OCI-LY3 (cell line): Measurements from ENCODE around the gene LZTS2.

Source experiments
- H2AFZ ChIP-seq: fragments of 200-600, 300-600 bp; shearing (Covaris generic); 2 replicates; pipeline ENCODE4 v1.6.0; 2014; ENCODE audit warnings: antibody characterized with exemption, low read depth, low read length
- H3K27ac ChIP-seq: fragments of 200-600, 300-600 bp; sonication (generic); 2 replicates; pipeline ENCODE4 v1.5.1; 2014; ENCODE audit warnings: mild to moderate bottlenecking, low read length, moderate library complexity, mixed read lengths
- H3K27me3 ChIP-seq: fragments of 200-600, 300-600 bp; sonication (generic); 2 replicates; pipeline ENCODE4 v1.6.1; 2014; ENCODE audit warnings: low read depth, low read length, mixed read lengths
- H3K36me3 ChIP-seq: fragments of 200-600, 300-600 bp; sonication (generic); replicated peaks from 2 replicates; pipeline ENCODE3; 2014; ENCODE audit warnings: low read depth, low read length, mixed read lengths
- H3K4me1 ChIP-seq: fragments of 300-600, 200-600 bp; sonication (generic); 2 replicates; pipeline ENCODE4 v1.6.1; 2014; ENCODE audit warnings: low read length, mixed read lengths
- H3K4me2 ChIP-seq: fragments of 200-600, 300-600 bp; sonication (generic); 2 replicates; pipeline ENCODE4 v1.6.1; 2014; ENCODE audit warnings: low read length, mixed read lengths
- H3K4me3 ChIP-seq: fragments of 300-600, 200-600 bp; sonication (generic); 2 replicates; pipeline ENCODE4 v1.5.1; 2014; ENCODE audit warnings: antibody characterized with exemption, mild to moderate bottlenecking, low read length, moderate library complexity
- H3K79me2 ChIP-seq: fragments of 300-600, 200-600 bp; shearing (Covaris generic); 2 replicates; pipeline ENCODE4 v1.6.1; 2014; ENCODE audit warnings: mild to moderate bottlenecking, low read length, mixed read lengths
- H3K9ac ChIP-seq: fragments of 300-600, 200-600 bp; shearing (Covaris generic); 2 replicates; pipeline ENCODE4 v1.6.0; 2014; ENCODE audit warnings: mild to moderate bottlenecking, low read length, moderate library complexity
- H3K9me3 ChIP-seq: fragments of 200-600, 300-600 bp; shearing (Covaris generic); 2 replicates; pipeline ENCODE4 v1.6.1; 2014; ENCODE audit warnings: low read length, mixed read lengths; ENCODE audit not compliant: insufficient read depth
- H4K20me1 ChIP-seq: fragments of 200-600, 300-600 bp; sonication (generic); 2 replicates; pipeline ENCODE4 v1.6.1; 2016; ENCODE audit warnings: low read length, mixed read lengths; ENCODE audit not compliant: insufficient read depth
- CTCF ChIP-seq: fragments of 200-600, 300-600 bp; sonication (generic); IDR thresholded peaks from 2 replicates; pipeline ENCODE4 v1.5.1; 2014; ENCODE audit warnings: antibody characterized with exemption, low read length, low read depth
- EZH2phosphoT487 ChIP-seq: fragments of 200-600 bp; shearing (Covaris generic); IDR thresholded peaks from 2 replicates; pipeline ENCODE4 v1.6.1; 2018; ENCODE audit warnings: antibody characterized with exemption, mixed run types, low read depth

The LZTS2 gene

GRCh38 chr10:100997360-100998182, 2.0 kb upstream of the LZTS2 start:
- Histone ChIP-seq H3K4me2 (peak overlapping the region; percentile 99), H3K79me2 (peaks cover 6% of the 10 kb centered on the region; the same call in 1 of the 2 replicates), H2AFZ (peak overlapping the region; percentile 64; the same call in 1 of the 2 replicates), H3K27me3 (no peaks in the 10 kb centered on the region), H3K4me1 (peaks cover 14% of the 10 kb centered on the region), H3K9me3 (no peaks in the 10 kb centered on the region), H3K36me3 (no peaks in the 10 kb centered on the region), H4K20me1 (no peaks in the 10 kb centered on the region), H3K9ac (peak overlapping the region; percentile 92), H3K4me3 (peak overlapping the region; percentile 84), H3K27ac (peak overlapping the region; percentile 81)
- TF ChIP-seq CTCF, result peak; percentile 61
- TF ChIP-seq EZH2phosphoT487, result no peak

- peak overlapping the region; percentile 84 for H3K4me3 ChIP-seq
- peaks cover 14% of the 10 kb centered on the region for H3K4me1 ChIP-seq
- H3K9ac ChIP-seq, result peak overlapping the region; percentile 92
- TF ChIP-seq EZH2phosphoT487 (no peak), CTCF (no peak)
- peak overlapping the region; percentile 65; the same call in 1 of the 2 replicates for H2AFZ ChIP-seq
- H4K20me1 ChIP-seq, result no peaks in the 10 kb centered on the region
- no peaks in the 10 kb centered on the region for H3K27me3 ChIP-seq
- no peaks in the 10 kb centered on the region for H3K36me3 ChIP-seq
- peaks cover 6% of the 10 kb centered on the region; the same call in 1 of the 2 replicates for H3K79me2 ChIP-seq
- H3K9me3 ChIP-seq, result no peaks in the 10 kb centered on the region
- H3K27ac ChIP-seq, result peak overlapping the region; percentile 81
- peak overlapping the region; percentile 99 for H3K4me2 ChIP-seq
These were observed 1.2 kb upstream of the LZTS2 start for GRCh38 chr10:100998183-100998990.

GRCh38 chr10:100998991-100999741, 442 bp upstream of the LZTS2 start:
- H3K27me3 ChIP-seq, result no peaks in the 10 kb centered on the region
- no peaks in the 10 kb centered on the region for H3K9me3 ChIP-seq
- no peaks in the 10 kb centered on the region for H3K36me3 ChIP-seq
- H3K4me3 ChIP-seq, result peak overlapping the region; percentile 84
- TF ChIP-seq EZH2phosphoT487, result no peak
- peak; percentile 57 for TF ChIP-seq CTCF
- H2AFZ ChIP-seq, result peak overlapping the region; percentile 65; the same call in 1 of the 2 replicates
- H3K79me2 ChIP-seq, result peaks cover 6% of the 10 kb centered on the region; the same call in 1 of the 2 replicates
- H3K4me1 ChIP-seq, result peaks cover 14% of the 10 kb centered on the region
- H3K4me2 ChIP-seq, result peak overlapping the region; percentile 99
- peak overlapping the region; percentile 81 for H3K27ac ChIP-seq
- H4K20me1 ChIP-seq, result no peaks in the 10 kb centered on the region
- peak overlapping the region; percentile 92 for H3K9ac ChIP-seq
